ENCODE measurements around the gene POU1F1.
A peak's percentile ranks its signal among the peaks of the same experiment; 100 is the strongest.
"Not testable (repeated sequence)": the region's sequence is repeated elsewhere in the genome, so short reads cannot be mapped to it uniquely, and the experiment has no call there.

POU1F1 gene, protein sequence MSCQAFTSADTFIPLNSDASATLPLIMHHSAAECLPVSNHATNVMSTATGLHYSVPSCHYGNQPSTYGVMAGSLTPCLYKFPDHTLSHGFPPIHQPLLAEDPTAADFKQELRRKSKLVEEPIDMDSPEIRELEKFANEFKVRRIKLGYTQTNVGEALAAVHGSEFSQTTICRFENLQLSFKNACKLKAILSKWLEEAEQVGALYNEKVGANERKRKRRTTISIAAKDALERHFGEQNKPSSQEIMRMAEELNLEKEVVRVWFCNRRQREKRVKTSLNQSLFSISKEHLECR

GRCh38 chr3:87276484-87276883 lies at the start of gene POU1F1:
Gene POU1F1 (minus strand): TSS chr3:87276584. CDS start chr3:87276462, 122 bp downstream.
- H3K4me3 ChIP-seq (ENCODE audit: low read depth, low read length): no peak within 1 kb of the TSS
- no peak for DNase-seq (ENCODE audit: low read depth)

- no peak for DNase-seq (ENCODE audit: low read depth)
Observed at GRCh38 chr3:87324609-87325008, 48.2 kb upstream of the POU1F1 start.

GRCh38 chr3:87320756-87321626 lies 44.6 kb upstream of the POU1F1 start:
- DNase-seq (ENCODE audit: low read depth): no peak
- H3K4me3 ChIP-seq (ENCODE audit: low read depth, low read length): no peak overlapping the region

More at GRCh38 chr3:87324609-87325008, 48.2 kb upstream of the POU1F1 start:
- H3K4me3 ChIP-seq (ENCODE audit: low read depth, low read length): no peak overlapping the region

DNA sequence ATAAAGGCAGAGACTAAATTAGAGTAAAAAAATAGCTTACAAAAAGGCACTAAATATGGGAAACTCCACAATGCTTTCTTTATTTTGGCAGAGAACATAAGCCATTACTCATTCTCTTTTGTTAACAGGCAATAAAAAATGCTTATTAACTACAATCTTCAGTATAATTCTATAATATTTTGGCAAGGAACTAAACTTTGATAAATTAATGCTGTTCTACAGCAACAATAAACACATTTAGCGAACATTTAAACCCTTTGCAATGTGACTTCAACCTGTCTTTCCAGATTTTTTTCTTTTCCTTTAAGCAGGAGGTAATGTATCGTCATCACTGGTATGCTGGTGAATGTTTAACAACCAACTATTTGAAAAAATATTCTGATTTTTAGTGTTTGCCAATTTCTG lies 42.2 kb upstream of the POU1F1 start:
- no peak for DNase-seq (ENCODE audit: low read depth)
- no peak overlapping the region for H3K4me3 ChIP-seq (ENCODE audit: low read depth, low read length)

GRCh38 chr3:87317779-87318178 lies 41.4 kb upstream of the POU1F1 start:
- H3K4me3 ChIP-seq (ENCODE audit: low read depth, low read length): no peak overlapping the region
- no peak for DNase-seq (ENCODE audit: low read depth)

DNA sequence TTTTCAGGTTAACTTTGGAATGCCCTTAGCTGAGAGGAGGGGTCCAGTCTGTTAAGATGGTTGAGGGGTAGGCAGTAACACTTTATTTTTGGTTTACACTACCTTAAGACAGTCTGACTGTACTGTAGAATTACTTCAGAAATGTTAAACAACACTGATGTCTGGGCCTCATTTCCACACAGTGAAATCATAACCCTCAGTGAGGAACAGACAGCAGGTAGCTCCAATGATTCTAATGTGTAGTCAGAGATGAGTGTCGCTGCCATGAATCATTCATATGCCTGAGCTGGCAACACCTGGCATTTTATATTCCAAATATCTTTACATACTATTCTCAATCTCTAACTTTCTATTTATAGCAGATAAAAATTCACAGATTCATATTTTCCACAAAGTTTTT lies 37.3 kb upstream of the POU1F1 start:
- DNase-seq (ENCODE audit: low read depth): no peak
- no peak overlapping the region for H3K4me3 ChIP-seq (ENCODE audit: low read depth, low read length)

DNA sequence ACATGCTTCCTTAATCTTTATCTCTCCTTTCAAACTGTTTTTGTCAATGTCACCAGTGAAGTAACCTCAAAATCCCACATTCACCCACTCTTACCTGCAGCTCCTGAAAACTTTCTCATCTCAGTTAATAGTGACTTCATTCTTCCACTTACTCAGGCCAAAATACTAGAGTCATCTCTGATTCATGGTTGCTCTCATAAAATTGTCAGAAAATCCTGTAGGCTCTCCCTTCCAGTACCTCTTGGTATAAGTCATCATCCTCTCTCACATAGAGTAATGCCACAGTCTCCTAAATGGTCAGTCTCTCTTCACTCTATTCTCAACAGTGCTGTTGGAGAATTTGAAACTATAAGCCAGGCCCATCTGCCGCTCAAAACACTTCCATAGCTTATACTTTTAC lies 34.9 kb upstream of the POU1F1 start:
- no peak overlapping the region for H3K4me3 ChIP-seq (ENCODE audit: low read depth, low read length)
- DNase-seq (ENCODE audit: low read depth): no peak

GRCh38 chr3:87309601-87310000 lies 33.2 kb upstream of the POU1F1 start:
- DNase-seq (ENCODE audit: low read depth): no peak
- H3K4me3 ChIP-seq (ENCODE audit: low read depth, low read length): no peak overlapping the region

- DNase-seq (ENCODE audit: low read depth): no peak
- no peak overlapping the region for H3K4me3 ChIP-seq (ENCODE audit: low read depth, low read length)
Observed at GRCh38 chr3:87307805-87308204, 31.4 kb upstream of the POU1F1 start.

GRCh38 chr3:87305517-87305916 lies 29.1 kb upstream of the POU1F1 start:
- no peak overlapping the region for H3K4me3 ChIP-seq (ENCODE audit: low read depth, low read length)
- DNase-seq (ENCODE audit: low read depth): no peak

GRCh38 chr3:87305031-87305430 lies 28.6 kb upstream of the POU1F1 start:
- not testable (repeated sequence) for DNase-seq (ENCODE audit: low read depth); H3K4me3 ChIP-seq (ENCODE audit: low read depth, low read length)

DNA sequence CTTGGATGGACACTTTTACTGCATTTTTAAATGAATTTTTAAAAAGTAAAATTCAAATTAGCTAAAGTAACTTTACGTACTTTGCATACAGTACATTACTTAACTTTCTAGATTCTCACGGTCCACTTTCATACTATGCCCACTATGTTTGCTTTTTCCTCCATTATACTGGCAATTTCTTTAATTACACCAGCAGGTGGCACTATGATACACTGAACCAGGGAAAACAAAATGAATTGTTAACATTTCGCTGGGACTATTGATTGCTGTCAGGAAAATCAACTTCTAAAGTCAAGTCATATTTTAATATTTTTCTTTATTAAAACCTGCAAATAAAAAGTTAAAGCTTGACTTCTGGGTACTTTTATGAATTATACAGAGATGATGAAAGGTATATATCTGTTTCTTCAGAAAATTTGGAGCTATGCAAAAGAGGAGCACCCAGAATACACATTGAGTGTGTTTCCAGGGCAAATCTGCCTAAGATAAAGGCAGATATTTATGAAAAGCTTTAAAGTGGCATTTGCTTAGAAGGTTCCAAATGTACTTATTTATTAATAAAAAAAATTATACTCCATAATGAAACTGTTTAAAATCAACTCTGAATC lies 21.8 kb upstream of the POU1F1 start:
- no peak overlapping the region for H3K4me3 ChIP-seq (ENCODE audit: low read depth, low read length)
- DNase-seq (ENCODE audit: low read depth): no peak

- H3K4me3 ChIP-seq (ENCODE audit: low read depth, low read length): no peak overlapping the region
- DNase-seq (ENCODE audit: low read depth): no peak
Observed at GRCh38 chr3:87288446-87288845, 12.1 kb upstream of the POU1F1 start.

- peak; percentile 21 for DNase-seq (ENCODE audit: low read depth)
- no peak overlapping the region for H3K4me3 ChIP-seq (ENCODE audit: low read depth, low read length)
Observed at GRCh38 chr3:87287011-87287410, 10.6 kb upstream of the POU1F1 start.

- no peak for DNase-seq (ENCODE audit: low read depth)
- no peak overlapping the region for H3K4me3 ChIP-seq (ENCODE audit: low read depth, low read length)
Observed at GRCh38 chr3:87272718-87273341, 3.6 kb downstream of the POU1F1 start.

DNA sequence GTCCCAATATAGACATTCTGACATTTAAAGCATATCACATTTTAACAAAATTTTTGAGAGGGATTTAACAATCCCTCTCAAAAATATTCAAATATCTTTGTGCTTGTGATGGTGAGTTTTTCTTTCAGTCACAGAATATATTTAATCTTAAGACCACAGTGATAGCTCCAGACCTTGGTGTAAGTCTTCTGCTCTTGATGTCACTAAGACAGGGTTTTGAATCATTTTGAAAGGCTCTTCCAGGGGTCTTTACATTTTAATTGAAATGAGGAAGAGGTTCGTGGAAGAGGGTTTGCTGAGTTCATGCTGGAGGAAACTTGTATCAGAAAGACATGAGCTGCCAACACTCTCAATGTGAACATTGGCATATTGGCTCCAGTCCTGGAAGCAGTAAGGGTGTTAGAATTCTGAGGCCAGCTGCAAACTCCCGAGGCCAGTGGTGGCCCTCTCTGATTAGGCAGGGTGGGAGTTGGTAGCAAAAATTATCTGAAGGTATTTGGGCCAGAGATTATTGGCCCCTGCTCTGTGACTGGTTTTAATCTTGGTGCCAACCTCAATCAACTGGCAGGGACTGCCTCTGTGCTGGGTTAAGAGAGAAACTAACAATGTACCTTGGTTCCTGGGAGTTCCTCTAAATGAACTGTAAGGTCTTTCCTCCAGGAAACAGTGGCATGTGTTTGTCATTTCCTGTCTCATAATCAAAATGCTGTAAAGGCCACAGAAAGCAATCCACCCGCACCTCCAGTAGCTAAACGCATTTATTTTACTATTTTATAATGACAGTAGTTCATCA lies 5.3 kb downstream of the POU1F1 start:
- DNase-seq (ENCODE audit: low read depth): no peak
- no peak overlapping the region for H3K4me3 ChIP-seq (ENCODE audit: low read depth, low read length)

- no peak overlapping the region for H3K4me3 ChIP-seq (ENCODE audit: low read depth, low read length)
- DNase-seq (ENCODE audit: low read depth): no peak
Observed at GRCh38 chr3:87269723-87270122, 6.7 kb downstream of the POU1F1 start.

GRCh38 chr3:87268646-87269211 lies 7.7 kb downstream of the POU1F1 start:
- no peak for DNase-seq (ENCODE audit: low read depth)
- H3K4me3 ChIP-seq (ENCODE audit: low read depth, low read length): no peak overlapping the region

Measured in skeletal muscle cell (primary cell).